ENCODE measurements around the gene TBXA2R. TPM values are rescaled to one million over a fixed set of nuclear protein-coding genes. Genes with fewer than 3 reads are reported as not detected.

Gene TBXA2R
- total and polyA plus RNA-seq, 2 of the 8 experiments (the other 6 are each of a cell fraction or from before 2014, with no cell fraction given): 0.39 to 0.50 TPM

DNA sequence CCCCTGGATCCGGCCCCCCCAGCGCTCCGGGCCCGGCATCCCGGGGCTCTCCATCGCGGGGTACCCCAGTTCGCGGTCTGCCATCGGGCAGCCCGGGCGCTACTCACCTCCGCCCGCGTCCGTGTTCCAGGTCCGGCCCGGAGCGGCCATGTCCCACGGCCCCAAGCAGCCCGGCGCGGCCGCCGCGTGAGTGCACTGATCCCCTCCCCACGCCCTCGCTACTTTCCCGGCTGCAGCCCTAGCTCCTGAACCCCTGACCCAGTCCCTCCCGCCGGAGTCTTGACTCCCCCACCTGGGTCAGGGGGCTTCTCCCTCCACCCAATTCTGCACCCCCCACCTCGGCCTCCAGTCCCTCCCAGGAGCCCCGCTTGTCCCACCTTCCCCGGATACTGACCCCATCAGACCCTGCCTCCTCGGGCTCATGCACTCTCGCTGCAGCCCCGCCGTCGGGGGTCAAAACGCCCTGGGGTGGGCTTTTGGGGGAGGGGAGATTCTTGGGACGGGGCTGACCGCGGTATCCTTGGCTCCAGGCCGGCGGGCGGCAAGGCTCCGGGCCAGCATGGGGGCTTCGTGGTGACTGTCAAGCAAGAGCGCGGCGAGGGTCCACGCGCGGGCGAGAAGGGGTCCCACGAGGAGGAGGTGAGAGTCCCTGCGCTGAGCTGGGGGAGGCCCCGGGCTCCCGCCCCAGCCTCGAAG, 33.4 kb downstream of the TBXA2R start (continued):
- TF ChIP-seq HDAC2 (IDR thresholded peaks at IDR 0.05; ENCODE audit: borderline replicate concordance in 1 of 2, low read depth in 2 of 2, low read length in 2 of 2): peak in 1 of 2 experiments; percentile 47; a peak in 1 of 4 replicates
- TF ChIP-seq, protein P1, sequence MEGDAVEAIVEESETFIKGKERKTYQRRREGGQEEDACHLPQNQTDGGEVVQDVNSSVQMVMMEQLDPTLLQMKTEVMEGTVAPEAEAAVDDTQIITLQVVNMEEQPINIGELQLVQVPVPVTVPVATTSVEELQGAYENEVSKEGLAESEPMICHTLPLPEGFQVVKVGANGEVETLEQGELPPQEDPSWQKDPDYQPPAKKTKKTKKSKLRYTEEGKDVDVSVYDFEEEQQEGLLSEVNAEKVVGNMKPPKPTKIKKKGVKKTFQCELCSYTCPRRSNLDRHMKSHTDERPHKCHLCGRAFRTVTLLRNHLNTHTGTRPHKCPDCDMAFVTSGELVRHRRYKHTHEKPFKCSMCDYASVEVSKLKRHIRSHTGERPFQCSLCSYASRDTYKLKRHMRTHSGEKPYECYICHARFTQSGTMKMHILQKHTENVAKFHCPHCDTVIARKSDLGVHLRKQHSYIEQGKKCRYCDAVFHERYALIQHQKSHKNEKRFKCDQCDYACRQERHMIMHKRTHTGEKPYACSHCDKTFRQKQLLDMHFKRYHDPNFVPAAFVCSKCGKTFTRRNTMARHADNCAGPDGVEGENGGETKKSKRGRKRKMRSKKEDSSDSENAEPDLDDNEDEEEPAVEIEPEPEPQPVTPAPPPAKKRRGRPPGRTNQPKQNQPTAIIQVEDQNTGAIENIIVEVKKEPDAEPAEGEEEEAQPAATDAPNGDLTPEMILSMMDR (IDR thresholded peaks at IDR 0.05; ENCODE audit: control extremely low read depth in 1 of 3, insufficient read depth in 1 of 3, low read depth in 1 of 3, low read length in 3 of 3): no peak
- no peak for TF ChIP-seq SIX5 (IDR thresholded peaks at IDR 0.05; ENCODE audit: low read depth, low read length)
